GM18870 (cell line): Measurements from ENCODE around the gene ADAMTS6.

Source experiments
- ATAC-seq: cut with Tn5 transposase; IDR thresholded peaks from one replicate; pipeline ENCODE4 v1.9.1; 2021; ENCODE audit warnings: moderate library complexity; ENCODE audit not compliant: unreplicated experiment

Gene ADAMTS6

GRCh38 chr5:65475336-65475735 lies 6.4 kb downstream of the ADAMTS6 start:
- no peak for ATAC-seq

DNA sequence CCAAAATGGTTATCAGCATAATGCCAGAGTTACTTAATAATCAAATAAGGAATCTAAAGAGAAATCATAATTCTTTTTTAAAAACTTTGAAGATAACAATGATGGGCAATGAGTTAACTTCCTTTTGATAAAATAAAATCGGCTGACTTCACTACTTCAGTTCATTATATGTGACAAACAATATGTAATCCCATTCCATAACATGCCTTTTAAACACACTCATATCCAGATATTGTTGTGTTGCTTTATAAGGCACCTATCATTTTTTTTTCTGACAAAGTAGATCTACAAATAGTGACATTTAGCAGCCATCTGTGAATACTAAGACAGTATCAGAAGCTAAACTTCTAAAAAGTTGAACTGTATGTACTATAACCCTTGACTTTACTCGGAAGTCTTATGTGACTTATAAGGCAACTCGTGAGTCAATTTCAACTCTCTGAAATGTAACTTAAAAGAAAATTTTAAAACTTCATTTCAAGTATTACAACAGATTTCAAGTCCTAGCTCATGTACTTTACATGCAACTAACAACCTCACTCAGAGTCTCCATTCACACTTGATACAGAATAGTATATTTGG lies 7.5 kb downstream of the ADAMTS6 start:
- ATAC-seq: no peak

- no peak for ATAC-seq
These were observed 13.1 kb downstream of the ADAMTS6 start for GRCh38 chr5:65468633-65469032.

- ATAC-seq: no peak
These were observed 19.5 kb downstream of the ADAMTS6 start for GRCh38 chr5:65462139-65462705.

DNA sequence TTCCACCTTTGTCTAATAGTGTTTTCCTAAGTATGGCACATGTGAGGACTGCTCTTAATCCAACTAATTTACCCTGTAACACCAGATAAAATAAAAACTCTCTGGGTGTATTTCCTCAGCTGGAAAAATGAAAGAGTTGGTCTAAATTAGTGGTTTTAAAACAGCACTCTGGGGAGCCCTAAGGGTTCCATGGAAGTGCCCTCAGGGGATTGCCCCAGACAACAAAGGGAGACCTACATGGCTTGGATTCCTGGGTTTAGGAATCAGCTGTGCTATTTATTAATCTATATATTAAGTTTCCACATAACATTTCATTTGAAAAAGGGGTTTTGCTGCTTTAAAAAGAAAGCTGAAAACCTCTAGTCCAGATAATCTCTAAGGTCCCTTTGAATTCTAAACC lies 20.2 kb downstream of the ADAMTS6 start:
- ATAC-seq: no peak

GRCh38 chr5:65459995-65460394 lies 21.7 kb downstream of the ADAMTS6 start:
- ATAC-seq: no peak

DNA sequence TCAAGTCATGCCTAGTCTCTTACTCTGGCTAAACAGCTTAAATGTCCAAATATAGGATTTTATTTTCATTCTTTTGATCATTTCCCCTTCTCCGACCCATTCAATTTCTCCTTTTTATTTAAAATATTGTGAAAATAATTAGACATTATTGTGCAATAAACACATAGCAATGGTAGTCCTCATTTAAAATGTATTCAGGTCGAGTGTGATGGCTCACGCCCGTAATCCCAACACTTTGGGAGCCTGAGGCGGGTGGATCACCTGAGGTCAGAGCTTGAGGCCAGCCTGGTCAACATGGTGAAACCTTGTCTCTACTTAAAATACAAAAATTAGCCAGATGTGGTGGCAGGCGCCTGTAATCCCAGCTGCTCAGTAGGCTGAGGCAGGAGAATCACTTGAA lies 26.7 kb downstream of the ADAMTS6 start:
- no peak for ATAC-seq

DNA sequence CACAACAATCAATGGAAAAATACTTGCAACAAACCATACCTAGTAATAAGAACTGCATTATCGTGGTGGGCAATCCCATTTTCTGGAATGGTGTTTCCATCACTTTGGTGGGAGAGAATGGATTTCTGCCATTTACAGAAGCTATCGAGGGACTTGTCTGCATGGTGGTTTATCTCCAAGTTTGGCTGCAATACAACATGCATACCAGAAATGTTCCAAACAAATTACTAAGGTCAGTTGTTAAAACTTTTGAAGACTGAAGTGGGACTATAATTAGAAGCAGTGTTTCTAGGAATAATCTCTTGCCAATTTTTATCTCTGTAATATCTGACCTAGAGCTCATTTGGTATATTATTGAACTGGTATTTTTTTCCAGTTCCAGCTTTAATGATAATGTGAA lies 30.3 kb downstream of the ADAMTS6 start:
- ATAC-seq: no peak

DNA sequence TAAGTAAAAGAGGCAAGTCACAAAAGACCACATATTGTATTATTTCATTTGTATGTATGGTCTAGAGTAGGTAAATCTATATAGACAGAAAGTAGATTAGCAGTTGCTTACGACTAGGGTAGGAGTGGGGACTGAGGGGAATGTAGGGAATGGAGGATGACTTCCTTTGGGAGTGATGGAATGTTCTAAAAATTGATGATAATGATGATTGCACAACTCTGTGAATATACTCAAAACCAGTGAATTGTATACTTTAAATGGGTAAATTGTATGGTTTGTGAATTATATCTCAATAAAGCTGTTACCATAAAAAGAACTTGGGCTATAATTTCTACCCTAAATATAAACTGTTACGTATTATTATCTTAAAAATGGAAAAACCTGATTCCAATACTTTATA lies 35.0 kb downstream of the ADAMTS6 start:
- no peak for ATAC-seq

- ATAC-seq: no peak
These were observed 39.9 kb downstream of the ADAMTS6 start for GRCh38 chr5:65441800-65442199.

GRCh38 chr5:65440456-65440855 lies 41.3 kb downstream of the ADAMTS6 start:
- ATAC-seq: no peak

GRCh38 chr5:65434122-65434521 lies 47.6 kb downstream of the ADAMTS6 start:
- no peak for ATAC-seq

DNA sequence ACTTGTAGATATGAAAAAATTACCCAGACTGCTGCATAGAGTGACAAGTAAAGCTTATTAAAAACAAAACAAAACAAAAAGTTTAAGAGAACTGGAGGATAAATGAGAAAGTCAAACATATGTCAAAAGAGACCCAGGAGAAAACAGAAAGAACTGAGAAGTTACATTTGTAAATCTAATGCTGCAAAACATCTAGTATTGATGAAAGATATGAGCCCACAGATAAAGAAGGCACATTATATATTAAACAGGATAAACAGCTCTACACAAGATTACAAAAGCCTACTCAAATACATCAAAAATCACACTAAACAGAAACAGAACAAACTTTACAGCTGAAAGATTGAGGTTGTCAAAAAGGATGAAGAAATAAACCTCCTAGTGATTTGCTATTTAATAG lies 55.1 kb downstream of the ADAMTS6 start:
- no peak for ATAC-seq

DNA sequence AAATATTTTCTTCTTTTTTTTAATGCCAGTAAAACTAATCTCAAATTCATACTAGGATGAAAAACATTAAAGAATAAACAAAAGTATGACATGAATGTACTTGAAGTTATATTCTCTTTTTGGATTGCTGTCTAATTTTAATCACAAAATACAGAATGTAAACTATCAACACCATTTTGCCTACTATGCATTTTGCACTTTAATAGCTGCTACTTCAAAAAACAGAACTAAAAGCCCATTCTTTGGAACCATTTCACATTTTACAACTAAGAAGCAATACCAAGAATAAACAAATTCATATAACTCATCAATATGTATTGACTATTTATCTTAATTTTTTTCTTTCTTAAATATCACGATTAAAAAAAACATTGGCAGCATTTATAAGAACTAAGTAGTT lies 58.1 kb downstream of the ADAMTS6 start:
- ATAC-seq: no peak

- no peak for ATAC-seq
These were observed 63.1 kb downstream of the ADAMTS6 start for GRCh38 chr5:65418661-65419060.

GRCh38 chr5:65413822-65414221 lies 67.9 kb downstream of the ADAMTS6 start:
- ATAC-seq: no peak

- no peak for ATAC-seq
These were observed 68.9 kb downstream of the ADAMTS6 start for GRCh38 chr5:65412842-65413241.

GRCh38 chr5:65411356-65411755 lies 70.4 kb downstream of the ADAMTS6 start:
- ATAC-seq: no peak

DNA sequence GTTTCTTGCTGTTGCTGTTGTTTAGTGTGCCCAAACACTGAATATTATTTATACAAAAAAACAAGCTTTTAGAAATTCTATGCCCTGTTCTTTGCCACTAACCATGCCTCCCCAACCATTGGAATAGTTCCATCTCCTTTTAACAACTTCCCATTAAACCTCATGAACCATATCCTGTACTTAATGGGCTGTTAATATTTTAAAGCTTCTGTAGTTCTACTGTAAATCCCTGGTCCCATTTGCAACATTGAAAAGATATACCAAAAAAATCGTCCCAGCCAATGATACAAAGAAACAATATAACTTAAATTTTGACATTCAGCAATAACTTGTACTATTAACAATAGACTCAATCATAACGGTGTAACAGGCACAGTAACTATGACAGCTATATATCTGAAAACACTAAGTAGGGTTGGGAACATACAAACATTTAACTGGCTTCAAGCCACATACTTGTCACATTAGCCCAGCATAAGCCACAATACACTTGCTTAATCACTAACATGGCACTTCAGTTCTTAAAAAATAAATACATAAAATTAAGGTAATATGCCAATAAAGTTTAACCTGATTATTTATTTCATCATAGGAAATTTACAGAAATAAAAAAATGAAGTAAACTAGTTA lies 86.1 kb downstream of the ADAMTS6 start:
- ATAC-seq: no peak

- no peak for ATAC-seq
These were observed 87.6 kb downstream of the ADAMTS6 start for GRCh38 chr5:65394087-65394486.

GRCh38 chr5:65391591-65391990 lies 90.1 kb downstream of the ADAMTS6 start:
- ATAC-seq: no peak

GRCh38 chr5:65390208-65390607 lies 91.5 kb downstream of the ADAMTS6 start:
- ATAC-seq: no peak

DNA sequence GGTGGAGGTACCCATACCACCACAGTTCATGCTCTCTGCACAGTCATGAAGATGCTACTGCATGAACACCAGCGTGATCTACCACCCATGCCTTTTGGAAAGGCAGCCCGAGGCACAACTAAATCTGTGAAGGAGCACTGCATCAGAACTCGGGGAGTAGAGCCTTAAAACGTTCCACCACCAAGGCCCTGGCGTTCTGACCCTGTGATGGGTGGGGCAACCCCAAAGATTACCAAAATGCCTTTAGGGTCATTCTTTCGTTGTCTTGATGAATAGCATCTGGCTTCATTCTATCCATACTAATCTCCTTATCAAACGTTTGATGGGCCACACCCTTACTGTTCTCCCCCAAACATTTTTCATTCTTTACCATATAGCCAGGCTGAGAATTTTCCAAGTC lies 97.9 kb downstream of the ADAMTS6 start:
- ATAC-seq: no peak
